H9 (cell line): Measurements from ENCODE around the gene LEF1. TPM values are rescaled to one million over a fixed set of nuclear protein-coding genes. Genes with fewer than 3 reads are reported as not detected.

Source experiments
- DNase-seq: peaks from one replicate; pipeline ENCODE4 v3.0.0-alpha.2; 2017
- H2AFZ ChIP-seq: one replicate; pipeline ENCODE4 v1.6.1; 2013; ENCODE audit warnings: mild to moderate bottlenecking, low read length, control low read depth, moderate library complexity
- H2AK5ac ChIP-seq: 2 replicates; pipeline ENCODE4 v1.6.1; 2013; ENCODE audit warnings: low read length, control low read depth, mixed read lengths; ENCODE audit not compliant: insufficient read length
- H2BK120ac ChIP-seq: one replicate; pipeline ENCODE4 v1.6.1; 2013; ENCODE audit warnings: low read depth, mild to moderate bottlenecking, low read length, control low read depth, inconsistent platforms; ENCODE audit not compliant: poor library complexity, severe bottlenecking
- H2BK12ac ChIP-seq: 2 replicates; pipeline ENCODE4 v1.6.1; 2013; ENCODE audit warnings: low read length, control low read depth, mixed read lengths, low read depth; ENCODE audit not compliant: insufficient read length
- H2BK15ac ChIP-seq: 2 replicates; pipeline ENCODE4 v1.6.1; 2013; ENCODE audit warnings: low read depth, low read length, control low read depth
- H2BK20ac ChIP-seq: one replicate; pipeline ENCODE4 v1.6.1; 2013; ENCODE audit warnings: low read depth, mild to moderate bottlenecking, low read length, control low read depth, inconsistent platforms; ENCODE audit not compliant: poor library complexity, severe bottlenecking
- H2BK5ac ChIP-seq: 2 replicates; pipeline ENCODE4 v1.6.1; 2013; ENCODE audit warnings: low read length, control low read depth, mixed read lengths; ENCODE audit not compliant: insufficient read length
- H3K14ac ChIP-seq: 2 replicates; pipeline ENCODE4 v1.6.1; 2013; ENCODE audit warnings: low read length, control low read depth; ENCODE audit not compliant: insufficient read depth
- H3K18ac ChIP-seq: 2 replicates; pipeline ENCODE4 v1.6.1; 2013; ENCODE audit warnings: low read depth, mild to moderate bottlenecking, mixed read lengths, low read length, control low read depth; ENCODE audit not compliant: insufficient read length
- H3K23ac ChIP-seq: 2 replicates; pipeline ENCODE4 v1.6.1; 2013; ENCODE audit warnings: low read length, control low read depth, mixed read lengths, low read depth; ENCODE audit not compliant: insufficient read length
- H3K23me2 ChIP-seq: 2 replicates; pipeline ENCODE4 v1.6.1; 2013; ENCODE audit warnings: low read depth, mild to moderate bottlenecking, mixed read lengths, low read length, control low read depth; ENCODE audit not compliant: insufficient read length, poor library complexity, severe bottlenecking
- H3K27ac ChIP-seq: 2 replicates; pipeline ENCODE4 v1.5.1; 2013; ENCODE audit warnings: low read length, control low read depth, mixed read lengths, low read depth; ENCODE audit not compliant: insufficient read length
- H3K27me3 ChIP-seq: 2 replicates; pipeline ENCODE4 v1.6.1; 2013; ENCODE audit warnings: low read length, control low read depth, inconsistent platforms; ENCODE audit not compliant: insufficient read depth
- H3K4ac ChIP-seq: 2 replicates; pipeline ENCODE4 v1.6.1; 2013; ENCODE audit warnings: low read depth, mild to moderate bottlenecking, control low read depth, inconsistent platforms, low read length, moderate library complexity
- H3K4me1 ChIP-seq: 2 replicates; pipeline ENCODE4 v1.6.1; 2013; ENCODE audit warnings: low read length, control low read depth, inconsistent platforms; ENCODE audit not compliant: insufficient read depth
- H3K4me2 ChIP-seq: 2 replicates; pipeline ENCODE4 v1.6.1; 2013; ENCODE audit warnings: low read length, control low read depth, mixed read lengths; ENCODE audit not compliant: insufficient read length, insufficient read depth
- H3K56ac ChIP-seq: 2 replicates; pipeline ENCODE4 v1.6.1; 2013; ENCODE audit warnings: low read depth, mild to moderate bottlenecking, mixed read lengths, low read length, control low read depth; ENCODE audit not compliant: insufficient read length
- H3K79me1 ChIP-seq: 2 replicates; pipeline ENCODE4 v1.6.1; 2013; ENCODE audit warnings: low read depth, mild to moderate bottlenecking, moderate library complexity, low read length, control low read depth, inconsistent platforms; ENCODE audit not compliant: insufficient read depth, poor library complexity, severe bottlenecking
- H3K79me2 ChIP-seq: 2 replicates; pipeline ENCODE4 v1.6.1; 2013; ENCODE audit warnings: low read length, control low read depth, inconsistent platforms; ENCODE audit not compliant: insufficient read depth
- H3K9ac ChIP-seq: 2 replicates; pipeline ENCODE4 v1.6.1; 2013; ENCODE audit warnings: low read length, control low read depth, mixed read lengths; ENCODE audit not compliant: insufficient read length; ENCODE audit errors: extremely low read depth
- H3K9me3 ChIP-seq: one replicate; pipeline ENCODE4 v1.6.1; 2013; ENCODE audit warnings: low read depth, low read length, inconsistent platforms; ENCODE audit not compliant: control insufficient read depth
- H3T11ph ChIP-seq: one replicate; pipeline ENCODE4 v1.6.1; 2013; ENCODE audit warnings: mild to moderate bottlenecking, low read length, control low read depth, inconsistent platforms
- H4K20me1 ChIP-seq: one replicate; pipeline ENCODE4 v1.6.1; 2013; ENCODE audit not compliant: control insufficient read depth, insufficient read length, insufficient read depth
- H4K5ac ChIP-seq: 2 replicates; pipeline ENCODE4 v1.6.1; 2013; ENCODE audit warnings: low read depth, mild to moderate bottlenecking, mixed read lengths, low read length, control low read depth; ENCODE audit not compliant: insufficient read length
- H4K8ac ChIP-seq: replicated peaks from 2 replicates; pipeline ENCODE4 v1.6.1; 2013; ENCODE audit warnings: low read length, control low read depth, mixed read lengths, low read depth; ENCODE audit not compliant: insufficient read length
- H4K91ac ChIP-seq: 2 replicates; pipeline ENCODE4 v1.6.1; 2013; ENCODE audit warnings: low read depth, mild to moderate bottlenecking, moderate library complexity, mixed read lengths, low read length, control low read depth; ENCODE audit not compliant: insufficient read length
- H3K27ac Mint-ChIP-seq, 3 experiments: 2 replicates in 2 of 3; 3 replicates in 1 of 3; pipeline ENCODE4 v1.8.0; 2020 to 2021; ENCODE audit warnings: mixed read lengths in 3 of 3, mild to moderate bottlenecking in 1 of 3, moderate library complexity in 1 of 3
- H3K27me3 Mint-ChIP-seq: 2 replicates; pipeline ENCODE4 v1.8.0; 2021; ENCODE audit warnings: low read depth, mild to moderate bottlenecking, moderate library complexity, mixed read lengths
- H3K36me3 Mint-ChIP-seq, 3 experiments: 2 replicates in 2 of 3; 3 replicates in 1 of 3; pipeline ENCODE4 v1.8.0; 2020 to 2021; ENCODE audit warnings: low read depth in 3 of 3, mixed read lengths in 3 of 3; ENCODE audit not compliant: insufficient read depth in 1 of 3
- H3K4me1 Mint-ChIP-seq, 2 experiments: 2 replicates each; pipeline ENCODE4 v1.8.0; 2020; ENCODE audit warnings: mixed read lengths in 2 of 2
- H3K4me3 Mint-ChIP-seq, 2 experiments: 2 replicates in 1 of 2; 3 replicates in 1 of 2; pipeline ENCODE4 v1.8.0; 2020 to 2021; ENCODE audit warnings: mild to moderate bottlenecking in 2 of 2, mixed read lengths in 2 of 2, moderate library complexity in 1 of 2
- H3K9me3 Mint-ChIP-seq, 2 experiments: 2 replicates in 1 of 2; 3 replicates in 1 of 2; pipeline ENCODE4 v1.8.0; 2020; ENCODE audit warnings: mild to moderate bottlenecking in 2 of 2, mixed read lengths in 2 of 2, moderate library complexity in 1 of 2
- WGBS: extraction: QIAGEN DNeasy Blood & Tissue Kit; methylation state at CpG from one replicate; pipeline ENCODE4 v1.1.7; 2013; ENCODE audit warnings: missing lambda C conversion rate, low lambda C conversion rate, mixed read lengths; ENCODE audit not compliant: insufficient read length; ENCODE audit errors: extremely low coverage; 5-methylcytosine and 5-hydroxymethylcytosine counted together
- total RNA-seq: library from RNA; stranded (reverse); gene quantifications from 2 replicates; pipeline ENCODE4 v1.2.1, GENCODE V29; 2021
- TF ChIP-seq, protein P1 (sequence below): fragments of 200-600 bp; sonication (generic); conservative IDR thresholded peaks from 3 replicates; pipeline ENCODE4 v1.8.0; 2021; ENCODE audit warnings: antibody characterized with exemption, mild to moderate bottlenecking

LEF1 gene
- total RNA-seq, 1 experiment from 2014 or later = 2.5 TPM

DNA sequence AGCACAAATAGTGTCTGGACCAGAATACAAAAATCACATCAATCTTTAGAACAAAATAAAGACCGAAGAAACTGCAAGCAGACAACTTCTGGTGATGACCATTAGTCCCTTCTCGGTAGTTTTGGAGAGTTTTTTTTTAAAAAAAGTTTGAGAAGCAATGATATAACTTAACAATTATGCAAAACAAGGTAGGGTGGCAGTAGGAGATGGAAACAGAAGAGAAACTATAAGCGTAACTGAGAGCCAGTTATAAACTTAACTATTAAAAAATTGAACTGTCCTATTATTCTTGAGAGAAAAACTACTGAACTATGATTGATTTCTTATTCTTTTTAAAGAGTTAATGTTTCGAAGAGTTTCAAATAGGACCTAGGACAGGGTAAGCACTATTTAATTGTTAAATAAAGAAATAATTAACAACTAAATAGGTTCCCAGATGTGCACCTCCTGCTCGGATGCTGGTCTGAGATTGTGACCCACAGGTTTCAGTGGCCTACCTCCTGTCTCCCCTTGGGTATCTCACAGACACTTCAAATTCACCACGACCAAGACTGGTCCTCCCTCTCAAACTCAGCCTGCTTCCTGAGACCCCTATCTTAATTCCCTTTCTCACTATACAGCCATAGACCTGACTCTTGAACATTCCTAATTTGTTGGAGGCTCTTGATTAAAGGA, 81.3 kb downstream of the LEF1 start:
- TF ChIP-seq, protein P1, sequence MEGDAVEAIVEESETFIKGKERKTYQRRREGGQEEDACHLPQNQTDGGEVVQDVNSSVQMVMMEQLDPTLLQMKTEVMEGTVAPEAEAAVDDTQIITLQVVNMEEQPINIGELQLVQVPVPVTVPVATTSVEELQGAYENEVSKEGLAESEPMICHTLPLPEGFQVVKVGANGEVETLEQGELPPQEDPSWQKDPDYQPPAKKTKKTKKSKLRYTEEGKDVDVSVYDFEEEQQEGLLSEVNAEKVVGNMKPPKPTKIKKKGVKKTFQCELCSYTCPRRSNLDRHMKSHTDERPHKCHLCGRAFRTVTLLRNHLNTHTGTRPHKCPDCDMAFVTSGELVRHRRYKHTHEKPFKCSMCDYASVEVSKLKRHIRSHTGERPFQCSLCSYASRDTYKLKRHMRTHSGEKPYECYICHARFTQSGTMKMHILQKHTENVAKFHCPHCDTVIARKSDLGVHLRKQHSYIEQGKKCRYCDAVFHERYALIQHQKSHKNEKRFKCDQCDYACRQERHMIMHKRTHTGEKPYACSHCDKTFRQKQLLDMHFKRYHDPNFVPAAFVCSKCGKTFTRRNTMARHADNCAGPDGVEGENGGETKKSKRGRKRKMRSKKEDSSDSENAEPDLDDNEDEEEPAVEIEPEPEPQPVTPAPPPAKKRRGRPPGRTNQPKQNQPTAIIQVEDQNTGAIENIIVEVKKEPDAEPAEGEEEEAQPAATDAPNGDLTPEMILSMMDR = no peak
- Histone ChIP-seq H3K4me2 (no peak overlapping the region), H2AK5ac (no peak overlapping the region), H3K56ac (no peak overlapping the region), H3K23ac (no peak overlapping the region), H3K79me1 (no peaks in the 10 kb centered on the region), H4K91ac (no peak overlapping the region), H2BK120ac (no peak overlapping the region), H2BK5ac (no peak overlapping the region), H3K4me1 (no peaks in the 10 kb centered on the region; the same call in 1 of the 2 replicates), H2BK12ac (no peak overlapping the region), H4K8ac (no peak overlapping the region), H3K9ac (no peak overlapping the region), H3K23me2 (no peaks in the 10 kb centered on the region), H3K4ac (no peak overlapping the region), H2AFZ (no peak overlapping the region), H4K5ac (no peak overlapping the region), H3K14ac (no peak overlapping the region), H3K27ac (no peak overlapping the region), H3K79me2 (no peaks in the 10 kb centered on the region), H3K18ac (no peak overlapping the region), H3K27me3 (no peaks in the 10 kb centered on the region), H4K20me1 (no peaks in the 10 kb centered on the region), H3K9me3 (no peaks in the 10 kb centered on the region), H3T11ph (no peak overlapping the region), H2BK15ac (no peak overlapping the region), H2BK20ac (no peak overlapping the region)
- WGBS = no CpG with 5 or more reads among the region's 6 CpGs
- Mint-ChIP-seq H3K4me3 (no peak overlapping the region), H3K9me3 (no peaks in the 10 kb centered on the region), H3K27ac (no peak overlapping the region), H3K4me1 (peaks cover 0 to 2% of the 10 kb centered on the region in 2 experiments; a peak in 2 of 4 replicates), H3K36me3 (no peaks in the 10 kb centered on the region), H3K27me3 (peaks cover 3% of the 10 kb centered on the region)
- DNase-seq = no peak
